Mucosa of stomach (tissue), 1 donor: ENCODE measurements around the gene SLC41A2.

ENCODE experiments used
- H3K27me3 ChIP-seq: one replicate; pipeline ENCODE4 v1.7.0; 2013; ENCODE audit warnings: mild to moderate bottlenecking, low read length; ENCODE audit not compliant: control insufficient read depth, insufficient read depth
- H3K36me3 ChIP-seq: one replicate; pipeline ENCODE4 v1.7.0; 2013; ENCODE audit warnings: low read length; ENCODE audit not compliant: control insufficient read depth, insufficient read depth
- H3K4me1 ChIP-seq: one replicate; pipeline ENCODE4 v1.7.0; 2013; ENCODE audit warnings: mild to moderate bottlenecking, low read length; ENCODE audit not compliant: control insufficient read depth, insufficient read depth
- H3K4me3 ChIP-seq: one replicate; pipeline ENCODE4 v1.7.0; 2013; ENCODE audit warnings: low read length
- H3K9ac ChIP-seq: one replicate; pipeline ENCODE4 v1.7.0; 2013; ENCODE audit warnings: mild to moderate bottlenecking, low read length, moderate library complexity
- H3K9me3 ChIP-seq: one replicate; pipeline ENCODE4 v1.7.0; 2013; ENCODE audit warnings: mild to moderate bottlenecking, low read length, moderate library complexity; ENCODE audit not compliant: control insufficient read depth
- donor health status: Pancreatic carcinoma.

Gene SLC41A2

GRCh38 chr12:104911942-104912341 lies 46.1 kb downstream of the SLC41A2 start:
- no peak overlapping the region for H3K9ac ChIP-seq
- H3K27me3 ChIP-seq, result no peaks in the 10 kb centered on the region
- H3K4me1 ChIP-seq, result no peaks in the 10 kb centered on the region
- no peaks in the 10 kb centered on the region for H3K36me3 ChIP-seq
- H3K4me3 ChIP-seq, result no peak overlapping the region
- no peaks in the 10 kb centered on the region for H3K9me3 ChIP-seq

- H3K4me3 ChIP-seq, result no peak overlapping the region
- H3K9me3 ChIP-seq, result no peaks in the 10 kb centered on the region
- H3K27me3 ChIP-seq, result no peaks in the 10 kb centered on the region
- no peaks in the 10 kb centered on the region for H3K4me1 ChIP-seq
- H3K36me3 ChIP-seq, result no peaks in the 10 kb centered on the region
- H3K9ac ChIP-seq, result no peak overlapping the region
Measured at GRCh38 chr12:104910196-104910840, 47.8 kb downstream of the SLC41A2 start.

GRCh38 chr12:104909761-104910160 lies 48.3 kb downstream of the SLC41A2 start:
- Histone ChIP-seq H3K36me3 (no peaks in the 10 kb centered on the region), H3K9ac (no peak overlapping the region), H3K4me3 (no peak overlapping the region), H3K4me1 (no peaks in the 10 kb centered on the region), H3K9me3 (no peaks in the 10 kb centered on the region), H3K27me3 (no peaks in the 10 kb centered on the region)
